PC-9 (cell line): ENCODE results near the gene FARP1.

Source experiments
- EZH2 ChIP-seq: fragments of 200-600 bp; sonication (generic); IDR thresholded peaks from 2 replicates; pipeline ENCODE4 v1.8.0; 2017; ENCODE audit warnings: antibody characterized with exemption, low read depth
- TF ChIP-seq, protein P1 (sequence below): fragments of 200-600 bp; sonication (generic); conservative IDR thresholded peaks from 2 replicates; pipeline ENCODE4 v1.6.1; 2017; ENCODE audit warnings: mixed run types, antibody characterized with exemption, mild to moderate bottlenecking, moderate library complexity

DNA sequence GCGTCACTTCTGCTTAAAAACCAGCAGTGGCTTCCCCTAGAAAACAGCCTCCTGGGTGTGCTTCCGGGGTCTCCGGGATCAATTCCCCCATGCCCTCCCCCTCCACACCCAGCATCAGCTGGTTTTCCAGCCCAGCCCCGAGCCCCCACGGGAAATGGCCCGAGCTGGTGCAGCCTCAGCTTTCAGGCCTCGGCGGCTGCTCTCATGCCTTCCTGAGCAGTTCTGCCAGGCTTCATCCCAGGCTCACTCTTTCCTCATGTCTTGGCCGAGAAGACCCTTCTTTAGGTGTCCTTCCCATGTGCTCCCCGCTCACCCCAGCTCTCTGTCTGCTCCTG lies 137.2 kb downstream of the FARP1 start:
- TF ChIP-seq, protein P1, sequence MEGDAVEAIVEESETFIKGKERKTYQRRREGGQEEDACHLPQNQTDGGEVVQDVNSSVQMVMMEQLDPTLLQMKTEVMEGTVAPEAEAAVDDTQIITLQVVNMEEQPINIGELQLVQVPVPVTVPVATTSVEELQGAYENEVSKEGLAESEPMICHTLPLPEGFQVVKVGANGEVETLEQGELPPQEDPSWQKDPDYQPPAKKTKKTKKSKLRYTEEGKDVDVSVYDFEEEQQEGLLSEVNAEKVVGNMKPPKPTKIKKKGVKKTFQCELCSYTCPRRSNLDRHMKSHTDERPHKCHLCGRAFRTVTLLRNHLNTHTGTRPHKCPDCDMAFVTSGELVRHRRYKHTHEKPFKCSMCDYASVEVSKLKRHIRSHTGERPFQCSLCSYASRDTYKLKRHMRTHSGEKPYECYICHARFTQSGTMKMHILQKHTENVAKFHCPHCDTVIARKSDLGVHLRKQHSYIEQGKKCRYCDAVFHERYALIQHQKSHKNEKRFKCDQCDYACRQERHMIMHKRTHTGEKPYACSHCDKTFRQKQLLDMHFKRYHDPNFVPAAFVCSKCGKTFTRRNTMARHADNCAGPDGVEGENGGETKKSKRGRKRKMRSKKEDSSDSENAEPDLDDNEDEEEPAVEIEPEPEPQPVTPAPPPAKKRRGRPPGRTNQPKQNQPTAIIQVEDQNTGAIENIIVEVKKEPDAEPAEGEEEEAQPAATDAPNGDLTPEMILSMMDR = no peak
- TF ChIP-seq EZH2 = no peak
